H9 (cell line): ENCODE measurements around the gene DIP2C. TPM values are rescaled to one million over a fixed set of nuclear protein-coding genes. Genes with fewer than 3 reads are reported as not detected.

Source experiments
- DNase-seq: peaks from one replicate; pipeline ENCODE4 v3.0.0-alpha.2; 2017
- H2AFZ ChIP-seq: one replicate; pipeline ENCODE4 v1.6.1; 2013; ENCODE audit warnings: mild to moderate bottlenecking, low read length, control low read depth, moderate library complexity
- H2AK5ac ChIP-seq: 2 replicates; pipeline ENCODE4 v1.6.1; 2013; ENCODE audit warnings: low read length, control low read depth, mixed read lengths; ENCODE audit not compliant: insufficient read length
- H2BK120ac ChIP-seq: one replicate; pipeline ENCODE4 v1.6.1; 2013; ENCODE audit warnings: low read depth, mild to moderate bottlenecking, low read length, control low read depth, inconsistent platforms; ENCODE audit not compliant: poor library complexity, severe bottlenecking
- H2BK12ac ChIP-seq: 2 replicates; pipeline ENCODE4 v1.6.1; 2013; ENCODE audit warnings: low read length, control low read depth, mixed read lengths, low read depth; ENCODE audit not compliant: insufficient read length
- H2BK15ac ChIP-seq: 2 replicates; pipeline ENCODE4 v1.6.1; 2013; ENCODE audit warnings: low read depth, low read length, control low read depth
- H2BK20ac ChIP-seq: one replicate; pipeline ENCODE4 v1.6.1; 2013; ENCODE audit warnings: low read depth, mild to moderate bottlenecking, low read length, control low read depth, inconsistent platforms; ENCODE audit not compliant: poor library complexity, severe bottlenecking
- H2BK5ac ChIP-seq: 2 replicates; pipeline ENCODE4 v1.6.1; 2013; ENCODE audit warnings: low read length, control low read depth, mixed read lengths; ENCODE audit not compliant: insufficient read length
- H3K14ac ChIP-seq: 2 replicates; pipeline ENCODE4 v1.6.1; 2013; ENCODE audit warnings: low read length, control low read depth; ENCODE audit not compliant: insufficient read depth
- H3K18ac ChIP-seq: 2 replicates; pipeline ENCODE4 v1.6.1; 2013; ENCODE audit warnings: low read depth, mild to moderate bottlenecking, mixed read lengths, low read length, control low read depth; ENCODE audit not compliant: insufficient read length
- H3K23ac ChIP-seq: 2 replicates; pipeline ENCODE4 v1.6.1; 2013; ENCODE audit warnings: low read length, control low read depth, mixed read lengths, low read depth; ENCODE audit not compliant: insufficient read length
- H3K23me2 ChIP-seq: 2 replicates; pipeline ENCODE4 v1.6.1; 2013; ENCODE audit warnings: low read depth, mild to moderate bottlenecking, mixed read lengths, low read length, control low read depth; ENCODE audit not compliant: insufficient read length, poor library complexity, severe bottlenecking
- H3K27ac ChIP-seq: 2 replicates; pipeline ENCODE4 v1.5.1; 2013; ENCODE audit warnings: low read length, control low read depth, mixed read lengths, low read depth; ENCODE audit not compliant: insufficient read length
- H3K27me3 ChIP-seq: 2 replicates; pipeline ENCODE4 v1.6.1; 2013; ENCODE audit warnings: low read length, control low read depth, inconsistent platforms; ENCODE audit not compliant: insufficient read depth
- H3K4ac ChIP-seq: 2 replicates; pipeline ENCODE4 v1.6.1; 2013; ENCODE audit warnings: low read depth, mild to moderate bottlenecking, control low read depth, inconsistent platforms, low read length, moderate library complexity
- H3K4me1 ChIP-seq: 2 replicates; pipeline ENCODE4 v1.6.1; 2013; ENCODE audit warnings: low read length, control low read depth, inconsistent platforms; ENCODE audit not compliant: insufficient read depth
- H3K4me2 ChIP-seq: 2 replicates; pipeline ENCODE4 v1.6.1; 2013; ENCODE audit warnings: low read length, control low read depth, mixed read lengths; ENCODE audit not compliant: insufficient read length, insufficient read depth
- H3K56ac ChIP-seq: 2 replicates; pipeline ENCODE4 v1.6.1; 2013; ENCODE audit warnings: low read depth, mild to moderate bottlenecking, mixed read lengths, low read length, control low read depth; ENCODE audit not compliant: insufficient read length
- H3K79me1 ChIP-seq: 2 replicates; pipeline ENCODE4 v1.6.1; 2013; ENCODE audit warnings: low read depth, mild to moderate bottlenecking, moderate library complexity, low read length, control low read depth, inconsistent platforms; ENCODE audit not compliant: insufficient read depth, poor library complexity, severe bottlenecking
- H3K79me2 ChIP-seq: 2 replicates; pipeline ENCODE4 v1.6.1; 2013; ENCODE audit warnings: low read length, control low read depth, inconsistent platforms; ENCODE audit not compliant: insufficient read depth
- H3K9ac ChIP-seq: 2 replicates; pipeline ENCODE4 v1.6.1; 2013; ENCODE audit warnings: low read length, control low read depth, mixed read lengths; ENCODE audit not compliant: insufficient read length; ENCODE audit errors: extremely low read depth
- H3K9me3 ChIP-seq: one replicate; pipeline ENCODE4 v1.6.1; 2013; ENCODE audit warnings: low read depth, low read length, inconsistent platforms; ENCODE audit not compliant: control insufficient read depth
- H3T11ph ChIP-seq: one replicate; pipeline ENCODE4 v1.6.1; 2013; ENCODE audit warnings: mild to moderate bottlenecking, low read length, control low read depth, inconsistent platforms
- H4K20me1 ChIP-seq: one replicate; pipeline ENCODE4 v1.6.1; 2013; ENCODE audit not compliant: control insufficient read depth, insufficient read length, insufficient read depth
- H4K5ac ChIP-seq: 2 replicates; pipeline ENCODE4 v1.6.1; 2013; ENCODE audit warnings: low read depth, mild to moderate bottlenecking, mixed read lengths, low read length, control low read depth; ENCODE audit not compliant: insufficient read length
- H4K8ac ChIP-seq: replicated peaks from 2 replicates; pipeline ENCODE4 v1.6.1; 2013; ENCODE audit warnings: low read length, control low read depth, mixed read lengths, low read depth; ENCODE audit not compliant: insufficient read length
- H4K91ac ChIP-seq: 2 replicates; pipeline ENCODE4 v1.6.1; 2013; ENCODE audit warnings: low read depth, mild to moderate bottlenecking, moderate library complexity, mixed read lengths, low read length, control low read depth; ENCODE audit not compliant: insufficient read length
- H3K27ac Mint-ChIP-seq, 3 experiments: 2 replicates in 2 of 3; 3 replicates in 1 of 3; pipeline ENCODE4 v1.8.0; 2020 to 2021; ENCODE audit warnings: mixed read lengths in 3 of 3, mild to moderate bottlenecking in 1 of 3, moderate library complexity in 1 of 3
- H3K27me3 Mint-ChIP-seq: 2 replicates; pipeline ENCODE4 v1.8.0; 2021; ENCODE audit warnings: low read depth, mild to moderate bottlenecking, moderate library complexity, mixed read lengths
- H3K36me3 Mint-ChIP-seq, 3 experiments: 2 replicates in 2 of 3; 3 replicates in 1 of 3; pipeline ENCODE4 v1.8.0; 2020 to 2021; ENCODE audit warnings: low read depth in 3 of 3, mixed read lengths in 3 of 3; ENCODE audit not compliant: insufficient read depth in 1 of 3
- H3K4me1 Mint-ChIP-seq, 2 experiments: 2 replicates each; pipeline ENCODE4 v1.8.0; 2020; ENCODE audit warnings: mixed read lengths in 2 of 2
- H3K4me3 Mint-ChIP-seq, 2 experiments: 2 replicates in 1 of 2; 3 replicates in 1 of 2; pipeline ENCODE4 v1.8.0; 2020 to 2021; ENCODE audit warnings: mild to moderate bottlenecking in 2 of 2, mixed read lengths in 2 of 2, moderate library complexity in 1 of 2
- H3K9me3 Mint-ChIP-seq, 2 experiments: 2 replicates in 1 of 2; 3 replicates in 1 of 2; pipeline ENCODE4 v1.8.0; 2020; ENCODE audit warnings: mild to moderate bottlenecking in 2 of 2, mixed read lengths in 2 of 2, moderate library complexity in 1 of 2
- WGBS: extraction: QIAGEN DNeasy Blood & Tissue Kit; methylation state at CpG from one replicate; pipeline ENCODE4 v1.1.7; 2013; ENCODE audit warnings: missing lambda C conversion rate, low lambda C conversion rate, mixed read lengths; ENCODE audit not compliant: insufficient read length; ENCODE audit errors: extremely low coverage; 5-methylcytosine and 5-hydroxymethylcytosine counted together
- total RNA-seq: library from RNA; stranded (reverse); gene quantifications from 2 replicates; pipeline ENCODE4 v1.2.1, GENCODE V29; 2021
- TF ChIP-seq, protein P1 (sequence below): fragments of 200-600 bp; sonication (generic); conservative IDR thresholded peaks from 3 replicates; pipeline ENCODE4 v1.8.0; 2021; ENCODE audit warnings: antibody characterized with exemption, mild to moderate bottlenecking

The DIP2C gene
- total RNA-seq, 1 experiment from 2014 or later, result 7.9 TPM

- Histone ChIP-seq H2BK5ac (no peak overlapping the region), H3K4ac (no peak overlapping the region), H3K4me1 (peaks cover 3% of the 10 kb centered on the region; the same call in 1 of the 2 replicates), H2BK12ac (no peak overlapping the region), H3K27ac (no peak overlapping the region), H3T11ph (no peak overlapping the region), H3K4me2 (no peak overlapping the region), H3K79me1 (no peaks in the 10 kb centered on the region), H2AK5ac (no peak overlapping the region), H3K56ac (no peak overlapping the region), H2BK15ac (no peak overlapping the region), H4K20me1 (no peaks in the 10 kb centered on the region), H3K23ac (no peak overlapping the region), H3K23me2 (no peaks in the 10 kb centered on the region), H4K91ac (no peak overlapping the region), H2AFZ (no peak overlapping the region), H2BK120ac (no peak overlapping the region), H3K9me3 (no peaks in the 10 kb centered on the region), H3K79me2 (no peaks in the 10 kb centered on the region), H3K9ac (no peak overlapping the region), H4K5ac (no peak overlapping the region), H3K18ac (no peak overlapping the region), H4K8ac (no peak overlapping the region), H2BK20ac (no peak overlapping the region), H3K14ac (no peak overlapping the region), H3K27me3 (no peaks in the 10 kb centered on the region)
- Mint-ChIP-seq H3K9me3 (peaks cover 15 to 26% of the 10 kb centered on the region in 2 experiments), H3K4me3 (no peak overlapping the region), H3K27me3 (peaks cover 30% of the 10 kb centered on the region), H3K4me1 (peaks cover 0 to 4% of the 10 kb centered on the region in 2 experiments; a peak in 3 of 4 replicates), H3K27ac (peak overlapping the region in 1 of 3 experiments; percentile 3; a peak in 1 of 7 replicates), H3K36me3 (peaks cover 0 to 4% (median 0%) of the 10 kb centered on the region in 3 experiments; a peak in 1 of 7 replicates)
- no CpG with 5 or more reads among the region's 9 CpGs for WGBS
- no peak for DNase-seq
- TF ChIP-seq, protein P1, sequence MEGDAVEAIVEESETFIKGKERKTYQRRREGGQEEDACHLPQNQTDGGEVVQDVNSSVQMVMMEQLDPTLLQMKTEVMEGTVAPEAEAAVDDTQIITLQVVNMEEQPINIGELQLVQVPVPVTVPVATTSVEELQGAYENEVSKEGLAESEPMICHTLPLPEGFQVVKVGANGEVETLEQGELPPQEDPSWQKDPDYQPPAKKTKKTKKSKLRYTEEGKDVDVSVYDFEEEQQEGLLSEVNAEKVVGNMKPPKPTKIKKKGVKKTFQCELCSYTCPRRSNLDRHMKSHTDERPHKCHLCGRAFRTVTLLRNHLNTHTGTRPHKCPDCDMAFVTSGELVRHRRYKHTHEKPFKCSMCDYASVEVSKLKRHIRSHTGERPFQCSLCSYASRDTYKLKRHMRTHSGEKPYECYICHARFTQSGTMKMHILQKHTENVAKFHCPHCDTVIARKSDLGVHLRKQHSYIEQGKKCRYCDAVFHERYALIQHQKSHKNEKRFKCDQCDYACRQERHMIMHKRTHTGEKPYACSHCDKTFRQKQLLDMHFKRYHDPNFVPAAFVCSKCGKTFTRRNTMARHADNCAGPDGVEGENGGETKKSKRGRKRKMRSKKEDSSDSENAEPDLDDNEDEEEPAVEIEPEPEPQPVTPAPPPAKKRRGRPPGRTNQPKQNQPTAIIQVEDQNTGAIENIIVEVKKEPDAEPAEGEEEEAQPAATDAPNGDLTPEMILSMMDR, result no peak
Observed at GRCh38 chr10:733086-733485, 43.6 kb upstream of the DIP2C start.
